Body of pancreas (tissue), 4 donors: ENCODE measurements around the gene RPS6KA2.

Source experiments
- POLR2A ChIP-seq, 3 donors: fragments of 450-650 bp; IDR thresholded peaks; one replicate each; pipeline ENCODE4 v1.6.1; 2016; ENCODE audit warnings: antibody characterized with exemption in 3 of 3, mild to moderate bottlenecking in 2 of 3
- TF ChIP-seq, protein P1 (sequence below), 7 experiments: fragments of 450-650 bp in 4 of 7; fragments of 200-600 bp in 3 of 7; sonication (generic) in 3 of 7; IDR thresholded peaks; one replicate each; pipeline ENCODE4 v1.5.1; 2016 to 2019; ENCODE audit warnings: antibody characterized with exemption in 7 of 7

DNA sequence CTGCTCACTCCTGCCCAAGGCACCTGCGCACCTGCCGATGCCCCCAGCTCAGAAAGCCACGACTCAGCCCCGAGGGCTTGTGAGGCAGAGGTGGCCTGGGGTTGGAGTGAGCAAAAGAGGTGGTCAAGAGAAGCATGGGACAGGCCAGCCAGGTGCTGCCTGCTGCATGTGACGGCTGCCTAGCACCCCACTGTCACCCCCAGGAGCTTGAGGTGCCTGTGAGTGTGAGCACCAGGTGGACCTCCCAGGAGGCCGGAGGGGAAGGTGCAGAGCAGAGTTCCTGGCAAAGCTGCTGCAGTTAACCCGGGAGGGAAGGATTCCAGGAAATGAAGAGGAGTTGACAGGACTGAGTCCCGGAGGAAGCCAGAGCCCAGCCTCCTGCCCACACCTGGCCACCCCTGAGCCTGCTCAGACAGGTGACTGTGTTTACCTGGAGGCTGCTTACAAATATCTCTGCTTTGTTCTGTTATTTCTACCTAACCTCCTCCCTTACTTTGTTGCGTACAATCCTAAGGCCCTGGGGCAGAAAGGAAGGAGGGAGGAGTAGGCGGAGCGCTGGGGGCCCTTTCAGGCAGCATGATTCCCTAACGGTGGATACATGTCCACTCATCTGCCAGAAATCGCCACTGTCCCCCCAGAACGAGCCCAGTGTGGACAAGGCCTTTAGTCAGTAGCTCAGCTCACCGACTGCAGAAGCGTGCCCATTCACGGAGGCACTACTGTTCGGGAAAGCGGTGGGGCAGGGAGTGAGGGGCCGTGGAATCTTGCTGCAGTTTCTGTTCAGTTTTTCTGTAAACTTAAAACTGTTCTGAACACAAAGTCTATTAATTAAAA, 156.8 kb downstream of the RPS6KA2 start:
- TF ChIP-seq, protein P1, sequence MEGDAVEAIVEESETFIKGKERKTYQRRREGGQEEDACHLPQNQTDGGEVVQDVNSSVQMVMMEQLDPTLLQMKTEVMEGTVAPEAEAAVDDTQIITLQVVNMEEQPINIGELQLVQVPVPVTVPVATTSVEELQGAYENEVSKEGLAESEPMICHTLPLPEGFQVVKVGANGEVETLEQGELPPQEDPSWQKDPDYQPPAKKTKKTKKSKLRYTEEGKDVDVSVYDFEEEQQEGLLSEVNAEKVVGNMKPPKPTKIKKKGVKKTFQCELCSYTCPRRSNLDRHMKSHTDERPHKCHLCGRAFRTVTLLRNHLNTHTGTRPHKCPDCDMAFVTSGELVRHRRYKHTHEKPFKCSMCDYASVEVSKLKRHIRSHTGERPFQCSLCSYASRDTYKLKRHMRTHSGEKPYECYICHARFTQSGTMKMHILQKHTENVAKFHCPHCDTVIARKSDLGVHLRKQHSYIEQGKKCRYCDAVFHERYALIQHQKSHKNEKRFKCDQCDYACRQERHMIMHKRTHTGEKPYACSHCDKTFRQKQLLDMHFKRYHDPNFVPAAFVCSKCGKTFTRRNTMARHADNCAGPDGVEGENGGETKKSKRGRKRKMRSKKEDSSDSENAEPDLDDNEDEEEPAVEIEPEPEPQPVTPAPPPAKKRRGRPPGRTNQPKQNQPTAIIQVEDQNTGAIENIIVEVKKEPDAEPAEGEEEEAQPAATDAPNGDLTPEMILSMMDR (IDR thresholded peaks at IDR 0.05): no peak
- no peak for TF ChIP-seq POLR2A (IDR thresholded peaks at IDR 0.05)
